B cell (primary cell): ENCODE results near the gene MRGPRG. TPM values are rescaled to one million over a fixed set of nuclear protein-coding genes. Genes with fewer than 3 reads are reported as not detected.

Source experiments
- ATAC-seq: fragments of 200-7000 bp; cut with Tn5 transposase; one replicate; pipeline ENCODE4 v1.10.0; 2021; ENCODE audit warnings: low read depth, mild to moderate bottlenecking, moderate number of reproducible peaks, moderate library complexity
- CTCF ChIA-PET: fragments of 350-600 bp; sonication (Branson Sonifier 250); formaldehyde crosslinking; loops from one replicate; lab custom pipeline; 2021; ENCODE audit warnings: antibody characterized with exemption, inconsistent platforms; lab: Charles Lee
- POLR2A ChIA-PET: fragments of 350-600 bp; sonication (Branson Sonifier 250); formaldehyde crosslinking; loops from one replicate; lab custom pipeline; 2021; ENCODE audit warnings: antibody characterized with exemption; lab: Charles Lee
- DNase-seq: peaks from one replicate; pipeline ENCODE4 v3.0.0; 2013
- H2AFZ ChIP-seq: 2 replicates; pipeline ENCODE4 v1.6.1; 2012; ENCODE audit warnings: mild to moderate bottlenecking, low read depth, low read length; ENCODE audit not compliant: insufficient read depth, poor library complexity, severe bottlenecking
- H3K27ac ChIP-seq, 2 donors: 1 replicate in 1 of 2; 2 replicates in 1 of 2; pipeline ENCODE4 v1.5.1; 2012 to 2013; ENCODE audit warnings: low read length in 2 of 2, mild to moderate bottlenecking in 2 of 2, moderate library complexity in 1 of 2
- H3K27me3 ChIP-seq, 4 experiments: fragments of 200-600 bp in 1 of 4; sonication (generic) in 1 of 4; replicated peaks in 1 of 4; 1 replicate in 2 of 4; 2 replicates in 2 of 4; pipeline versions ENCODE4 v1.6.1 to v1.7.0; 2013 to 2016; ENCODE audit warnings: low read length in 3 of 4, mild to moderate bottlenecking in 2 of 4, mixed read lengths in 1 of 4, moderate library complexity in 1 of 4; ENCODE audit not compliant: insufficient read depth in 4 of 4, control insufficient read depth in 3 of 4; ENCODE audit errors: control extremely low read depth in 1 of 4
- H3K36me3 ChIP-seq, 2 experiments: replicated peaks in 1 of 2; 1 replicate in 1 of 2; 2 replicates in 1 of 2; pipeline versions ENCODE4 v1.6.1 to v1.7.1; 2013; ENCODE audit warnings: low read length in 1 of 2; ENCODE audit not compliant: insufficient read depth in 2 of 2, control insufficient read depth in 1 of 2; ENCODE audit errors: control extremely low read depth in 1 of 2, extremely low read depth in 1 of 2
- H3K4me1 ChIP-seq, 2 donors: fragments of 200-600 bp in 1 of 2; sonication (generic) in 1 of 2; 1 replicate in 1 of 2; 2 replicates in 1 of 2; pipeline versions ENCODE4 v1.5.1 to v1.6.1; 2013 to 2017; ENCODE audit warnings: low read length in 2 of 2; ENCODE audit not compliant: control insufficient read depth in 2 of 2, insufficient read depth in 2 of 2
- H3K4me2 ChIP-seq: replicated peaks from 2 replicates; pipeline ENCODE3; 2012; ENCODE audit warnings: mild to moderate bottlenecking, low read depth, low read length; ENCODE audit not compliant: poor library complexity, severe bottlenecking
- H3K4me3 ChIP-seq, 5 experiments: fragments of 200-600 bp in 1 of 5; sonication (generic) in 1 of 5; 1 replicate in 3 of 5; 2 replicates in 2 of 5; pipeline versions ENCODE4 v1.5.1 to v1.7.0; 2011 to 2016; ENCODE audit warnings: low read length in 4 of 5, mild to moderate bottlenecking in 4 of 5, low read depth in 2 of 5, control low read depth in 1 of 5, moderate library complexity in 1 of 5; ENCODE audit not compliant: insufficient read depth in 1 of 5; ENCODE audit errors: control extremely low read depth in 1 of 5, extremely low read depth in 1 of 5
- H3K79me2 ChIP-seq: fragments of 200-600 bp; sonication (generic); one replicate; pipeline ENCODE4 v1.6.0; 2016; ENCODE audit warnings: low read length; ENCODE audit not compliant: control insufficient read depth, insufficient read depth
- H3K9ac ChIP-seq: fragments of 200-600 bp; sonication (generic); 2 replicates; pipeline ENCODE4 v1.6.1; 2017; ENCODE audit warnings: mild to moderate bottlenecking, low read length, moderate library complexity
- H3K9me3 ChIP-seq, 3 donors: one replicate each; pipeline versions ENCODE4 v1.6.1 to v1.7.1; 2013; ENCODE audit warnings: low read length in 2 of 3; ENCODE audit not compliant: control insufficient read depth in 2 of 3, insufficient read depth in 1 of 3; ENCODE audit errors: control extremely low read depth in 1 of 3
- H4K20me1 ChIP-seq: 2 replicates; pipeline ENCODE4 v1.6.0; 2012; ENCODE audit warnings: mild to moderate bottlenecking, low read length; ENCODE audit not compliant: insufficient read depth, control insufficient read depth, poor library complexity, severe bottlenecking
- H3K27ac Mint-ChIP-seq: one replicate; pipeline ENCODE4 v1.8.0; 2021; ENCODE audit warnings: mixed read lengths
- H3K27me3 Mint-ChIP-seq: one replicate; pipeline ENCODE4 v1.8.0; 2021; ENCODE audit warnings: mixed read lengths
- H3K4me1 Mint-ChIP-seq: one replicate; pipeline ENCODE4 v1.8.0; 2021; ENCODE audit warnings: mixed read lengths
- H3K4me3 Mint-ChIP-seq: one replicate; pipeline ENCODE4 v1.8.0; 2021; ENCODE audit warnings: mixed read lengths
- H3K9me3 Mint-ChIP-seq: one replicate; pipeline ENCODE4 v1.8.0; 2022; ENCODE audit warnings: mixed read lengths; ENCODE audit not compliant: insufficient read depth
- EZH2 ChIP-seq: IDR thresholded peaks from 2 replicates; pipeline ENCODE4 v1.6.1; 2012; ENCODE audit warnings: borderline replicate concordance, low read depth, mild to moderate bottlenecking, moderate library complexity, low read length; ENCODE audit not compliant: insufficient read depth, poor library complexity, severe bottlenecking
- WGBS: methylation state at CpG from one replicate; pipeline ENCODE4 v1.1.5; 2013; ENCODE audit warnings: missing lambda C conversion rate; ENCODE audit not compliant: insufficient coverage; 5-methylcytosine and 5-hydroxymethylcytosine counted together
- intact Hi-C: fragments of 100-400 bp; cut with micrococcal nuclease; formaldehyde crosslinking; loops from one replicate; pipeline ENCODE4 v1.10.0; 2022
- polyA plus RNA-seq: library from polyadenylated mRNA; depleted of rRNA; stranded (reverse); fragments of >200 nt; gene quantifications from 2 replicates; pipeline ENCODE4 v1.2.3, GENCODE V29; 2012
- total RNA-seq, 2 donors: library from RNA; stranded (reverse); fragments of 120-200 nt in 1 of 2; gene quantifications; 1 replicate in 1 of 2; 2 replicates in 1 of 2; pipeline versions ENCODE4 v1.2.3 to v1.2.4, GENCODE V29; 2013 to 2022
- TF ChIP-seq, protein P1 (sequence below): fragments of 200-600 bp; IDR thresholded peaks from one replicate; pipeline ENCODE4 v1.8.0; 2022; ENCODE audit warnings: antibody characterized with exemption, mild to moderate bottlenecking

MRGPRG gene
- total and polyA plus RNA-seq, 2 donors (not counting 1 experiment from before 2014, with no cell fraction given), result not detected

- peaks cover 7% of the 10 kb centered on the region for H3K27me3 Mint-ChIP-seq
- Histone ChIP-seq H3K79me2 (no peaks in the 10 kb centered on the region), H3K9ac (no peak overlapping the region), H3K4me3 (no peak overlapping the region), H3K9me3 (peaks cover 2 to 13% (median 10%) of the 10 kb centered on the region in 3 donors), H3K4me1 (no peaks in the 10 kb centered on the region), H3K27ac (no peak overlapping the region), H3K4me2 (no peak overlapping the region), H3K27me3 (no peaks in the 10 kb centered on the region), H3K36me3 (no peaks in the 10 kb centered on the region), H4K20me1 (no peaks in the 10 kb centered on the region), H2AFZ (no peak overlapping the region)
- intact Hi-C loops, result no loop called here
- ATAC-seq, result no peak
- no peak overlapping the region for H3K4me3 Mint-ChIP-seq
- no peak overlapping the region for H3K27ac Mint-ChIP-seq
- TF ChIP-seq EZH2, result no peak
- TF ChIP-seq, protein P1, sequence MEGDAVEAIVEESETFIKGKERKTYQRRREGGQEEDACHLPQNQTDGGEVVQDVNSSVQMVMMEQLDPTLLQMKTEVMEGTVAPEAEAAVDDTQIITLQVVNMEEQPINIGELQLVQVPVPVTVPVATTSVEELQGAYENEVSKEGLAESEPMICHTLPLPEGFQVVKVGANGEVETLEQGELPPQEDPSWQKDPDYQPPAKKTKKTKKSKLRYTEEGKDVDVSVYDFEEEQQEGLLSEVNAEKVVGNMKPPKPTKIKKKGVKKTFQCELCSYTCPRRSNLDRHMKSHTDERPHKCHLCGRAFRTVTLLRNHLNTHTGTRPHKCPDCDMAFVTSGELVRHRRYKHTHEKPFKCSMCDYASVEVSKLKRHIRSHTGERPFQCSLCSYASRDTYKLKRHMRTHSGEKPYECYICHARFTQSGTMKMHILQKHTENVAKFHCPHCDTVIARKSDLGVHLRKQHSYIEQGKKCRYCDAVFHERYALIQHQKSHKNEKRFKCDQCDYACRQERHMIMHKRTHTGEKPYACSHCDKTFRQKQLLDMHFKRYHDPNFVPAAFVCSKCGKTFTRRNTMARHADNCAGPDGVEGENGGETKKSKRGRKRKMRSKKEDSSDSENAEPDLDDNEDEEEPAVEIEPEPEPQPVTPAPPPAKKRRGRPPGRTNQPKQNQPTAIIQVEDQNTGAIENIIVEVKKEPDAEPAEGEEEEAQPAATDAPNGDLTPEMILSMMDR, result no peak
- peaks cover 8% of the 10 kb centered on the region for H3K9me3 Mint-ChIP-seq
- H3K4me1 Mint-ChIP-seq, result no peaks in the 10 kb centered on the region
- 88% methylated on average over 3 of the region's 5 CpGs for WGBS
- CTCF ChIA-PET, result no interaction called here
- no peak for DNase-seq
- POLR2A ChIA-PET, result no interaction called here
Observed at GRCh38 chr11:3180869-3181268, 37.7 kb downstream of the MRGPRG start.

DNA sequence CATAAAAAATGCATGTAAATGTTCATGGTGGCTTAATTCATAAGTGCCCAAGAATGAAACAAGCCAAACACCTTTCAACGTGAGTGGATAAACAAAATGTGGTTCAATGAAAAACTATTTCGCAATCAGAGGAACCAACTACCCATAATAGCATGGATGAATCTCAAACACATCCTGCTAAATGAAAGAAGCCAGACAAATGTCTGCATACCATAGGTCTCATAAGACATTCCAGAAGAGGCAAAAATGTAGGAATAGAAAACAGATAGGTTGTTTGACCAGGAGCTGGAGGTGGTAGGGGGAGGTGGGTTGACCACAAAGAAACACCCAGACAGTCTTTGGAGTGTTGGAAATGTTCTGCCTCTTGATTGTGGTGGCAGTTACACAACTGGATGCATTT is 40.3 kb downstream of the MRGPRG start:
- H4K20me1 ChIP-seq, result no peaks in the 10 kb centered on the region
- H3K4me3 Mint-ChIP-seq, result no peak overlapping the region
- intact Hi-C loops, result no loop called here
- CTCF ChIA-PET, result no interaction called here
- H3K9ac ChIP-seq, result no peak overlapping the region
- DNase-seq (no peak), ATAC-seq (no peak)
- WGBS, result no CpG with 5 or more reads among the region's 2 CpGs
- no peak overlapping the region for H3K27ac Mint-ChIP-seq
- H3K79me2 ChIP-seq, result no peaks in the 10 kb centered on the region
- no peak overlapping the region for H3K27ac ChIP-seq
- POLR2A ChIA-PET, result no interaction called here
- H3K9me3 ChIP-seq, result peaks cover 2 to 19% (median 15%) of the 10 kb centered on the region in 3 donors
- no peak for TF ChIP-seq EZH2
- TF ChIP-seq, protein P1, result no peak
- H3K4me1 ChIP-seq, result no peaks in the 10 kb centered on the region
- no peak overlapping the region for H2AFZ ChIP-seq
- H3K36me3 ChIP-seq, result no peaks in the 10 kb centered on the region
- peaks cover 13% of the 10 kb centered on the region for H3K27me3 Mint-ChIP-seq
- H3K4me2 ChIP-seq, result no peak overlapping the region
- H3K27me3 ChIP-seq, result peaks cover 0 to 3% (median 0%) of the 10 kb centered on the region in 4 experiments
- H3K4me3 ChIP-seq, result no peak overlapping the region
- peaks cover 10% of the 10 kb centered on the region for H3K9me3 Mint-ChIP-seq
- no peaks in the 10 kb centered on the region for H3K4me1 Mint-ChIP-seq
